Esophagus squamous epithelium (tissue), 4 donors: ENCODE data around the gene SRSF9.

ENCODE experiments used
- CTCF ChIP-seq, 6 experiments: fragments of 450-650 bp in 4 of 6; fragments of 200-600 bp in 2 of 6; sonication (generic) in 2 of 6; IDR thresholded peaks; one replicate each; pipeline ENCODE4 v1.5.1; 2016 to 2019; ENCODE audit warnings: antibody characterized with exemption in 6 of 6, mild to moderate bottlenecking in 4 of 6, moderate library complexity in 4 of 6
- POLR2A ChIP-seq, 4 donors: fragments of 450-650 bp; IDR thresholded peaks; one replicate each; pipeline ENCODE4 v1.6.1; 2017; ENCODE audit warnings: antibody characterized with exemption in 4 of 4, mild to moderate bottlenecking in 4 of 4, moderate library complexity in 3 of 4

- TF ChIP-seq CTCF (IDR thresholded peaks at IDR 0.05) (no peak), POLR2A (IDR thresholded peaks at IDR 0.05) (no peak)
Observed at GRCh38 chr12:120495186-120495730, 25.7 kb upstream of the SRSF9 start.
